ENCODE results near the gene LRRC63. TPM values are rescaled to one million over a fixed set of nuclear protein-coding genes. Genes with fewer than 3 reads are reported as not detected.

LRRC63 gene
- polyA plus RNA-seq, 1 of the 3 experiments (the other 2 are of a cell fraction) = 0.03 TPM

DNA sequence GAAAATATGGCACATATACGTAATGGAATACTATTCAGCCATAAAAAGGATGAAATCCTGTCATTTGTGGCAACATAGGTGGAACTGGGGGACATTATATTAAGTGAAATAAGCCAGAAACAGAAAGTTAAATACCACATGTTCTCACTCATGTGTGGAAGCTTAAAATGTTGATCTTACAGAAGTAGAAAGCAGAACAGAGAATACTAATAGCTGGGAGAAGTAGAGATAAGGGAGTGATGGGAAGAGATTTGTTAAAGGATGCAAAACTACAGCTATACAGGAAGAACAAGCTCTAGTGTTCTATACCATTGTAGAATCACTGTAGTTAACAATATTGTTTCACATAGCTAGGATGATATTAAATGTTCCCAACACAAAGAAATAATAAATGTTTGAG, 107.3 kb downstream of the LRRC63 start:
- no peaks in the 10 kb centered on the region for H3K9me3 ChIP-seq
- 31% methylated on average over 1 of the region's 1 CpG for WGBS (ENCODE audit: low lambda C conversion rate)
- CTCF ChIA-PET = no interaction called here

DNA sequence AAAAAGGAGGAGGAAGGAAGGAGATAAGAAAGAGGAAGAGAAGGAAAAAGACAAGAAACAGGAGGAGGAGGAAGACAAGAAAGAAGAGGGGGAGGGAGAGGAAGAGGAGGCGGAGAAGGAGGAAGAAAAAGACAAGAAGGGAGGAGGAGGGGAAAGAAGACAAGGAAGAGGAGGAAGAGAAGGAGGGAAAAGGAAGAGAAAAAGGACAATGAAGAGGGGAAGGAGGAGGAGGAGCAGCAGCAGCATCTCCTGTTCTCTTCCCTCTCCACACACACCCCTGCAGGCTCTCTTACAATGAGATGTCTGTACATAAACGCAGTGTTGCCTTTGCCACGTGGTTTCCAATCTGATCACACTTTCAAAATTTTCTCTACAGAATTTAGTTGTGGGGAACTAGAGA, 108.7 kb downstream of the LRRC63 start:
- Histone ChIP-seq H3K27me3 (ENCODE audit: insufficient read depth) (no peaks in the 10 kb centered on the region), H3K9ac (no peak overlapping the region), H3K27ac (ENCODE audit: low read depth in 2 of 2, low read length in 1 of 2) (no peak overlapping the region), H3K79me2 (ENCODE audit: insufficient read depth) (no peaks in the 10 kb centered on the region), H4K20me1 (ENCODE audit: insufficient read depth) (no peaks in the 10 kb centered on the region), H3K36me3 (replicated peaks in 1 of 2; ENCODE audit: control insufficient read depth in 1 of 2, insufficient read depth in 2 of 2, low read length in 1 of 2) (no peaks in the 10 kb centered on the region), H3K9me2 (no peaks in the 10 kb centered on the region), H3K9me3 (no peaks in the 10 kb centered on the region), H3F3A (replicated peaks; ENCODE audit: insufficient read depth) (no peaks in the 10 kb centered on the region), H3K4me1 (ENCODE audit: control insufficient read depth in 1 of 2, insufficient read depth in 2 of 2, low read depth in 1 of 2, low read length in 1 of 2) (no peaks in the 10 kb centered on the region), H3K4me2 (no peak overlapping the region), H3K4me3 (ENCODE audit: low read depth in 2 of 2, low read length in 1 of 2) (no peak overlapping the region), H2AFZ (ENCODE audit: low read depth) (no peak overlapping the region)
- no peak for DNase-seq
- no peak for TF ChIP-seq RAD21 (IDR thresholded peaks at IDR 0.05; ENCODE audit: low read length)
- WGBS (ENCODE audit: low lambda C conversion rate) = 64% methylated on average over 3 of the region's 3 CpGs
- ChIA-PET POLR2A (no interaction called here), CTCF (interaction anchor here (1.4 to 2.5 kb wide), 4 partner anchors 22 to 160 kb away, joined by 3 to 10 read pairs (median 8); no protein-coding TSS in a partner anchor)

More for the DNA sequence above, 107.3 kb downstream of the LRRC63 start:
- no peak for DNase-seq
- TF ChIP-seq YY1 (IDR thresholded peaks at IDR 0.05; ENCODE audit: low read depth) (no peak), TAF1 (IDR thresholded peaks at IDR 0.05; ENCODE audit: borderline replicate concordance, low read depth, low read length) (no peak), FOXJ3 (CRISPR knock-in tag; IDR thresholded peaks at IDR 0.05) (no peak), RAD21 (IDR thresholded peaks at IDR 0.05; ENCODE audit: low read length) (no peak), NFIC (IDR thresholded peaks at IDR 0.05; ENCODE audit: borderline replicate concordance) (no peak), CHD2 (IDR thresholded peaks at IDR 0.05; ENCODE audit: low read length, partially characterized antibody) (no peak), FOXM1 (IDR thresholded peaks at IDR 0.05; ENCODE audit: low read depth) (no peak)
- POLR2A ChIA-PET = no interaction called here
- H3F3A ChIP-seq (replicated peaks; ENCODE audit: insufficient read depth) = no peaks in the 10 kb centered on the region
- H3K36me3 ChIP-seq (replicated peaks in 1 of 2; ENCODE audit: control insufficient read depth in 1 of 2, insufficient read depth in 2 of 2, low read length in 1 of 2) = no peaks in the 10 kb centered on the region
- H2AFZ ChIP-seq (ENCODE audit: low read depth) = no peak overlapping the region
- no peaks in the 10 kb centered on the region for H3K9me2 ChIP-seq
- H3K79me2 ChIP-seq (ENCODE audit: insufficient read depth) = no peaks in the 10 kb centered on the region
- no peak overlapping the region for H3K27ac ChIP-seq (ENCODE audit: low read depth in 2 of 2, low read length in 1 of 2)
- H3K4me3 ChIP-seq (ENCODE audit: low read depth in 2 of 2, low read length in 1 of 2) = no peak overlapping the region
- no peaks in the 10 kb centered on the region for H3K27me3 ChIP-seq (ENCODE audit: insufficient read depth)
- H3K9ac ChIP-seq = no peak overlapping the region
- H3K4me1 ChIP-seq (ENCODE audit: control insufficient read depth in 1 of 2, insufficient read depth in 2 of 2, low read depth in 1 of 2, low read length in 1 of 2) = no peaks in the 10 kb centered on the region
- H3K4me2 ChIP-seq = no peak overlapping the region
- no peaks in the 10 kb centered on the region for H4K20me1 ChIP-seq (ENCODE audit: insufficient read depth)

DNA sequence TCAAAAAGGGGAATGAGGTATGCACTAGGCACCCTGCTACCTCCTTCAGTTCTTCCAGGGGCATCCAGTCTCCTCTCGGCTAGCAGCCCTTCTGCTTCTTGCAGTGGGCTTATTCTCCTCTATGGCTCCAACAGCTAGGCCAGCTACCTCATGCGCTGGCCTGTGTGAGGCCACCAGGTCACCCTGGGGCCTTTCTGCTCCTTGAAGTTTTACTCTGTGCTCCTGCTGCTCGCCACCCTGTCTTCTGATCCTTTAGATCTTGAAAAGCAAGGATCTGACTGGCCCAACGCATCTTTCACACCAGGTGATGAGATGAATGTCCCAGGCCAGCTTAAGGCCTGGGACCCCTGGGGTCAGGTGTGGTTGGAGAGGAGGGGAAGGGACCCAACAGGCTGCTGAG, 109.1 kb downstream of the LRRC63 start:
- no peaks in the 10 kb centered on the region for H4K20me1 ChIP-seq (ENCODE audit: insufficient read depth)
- WGBS (ENCODE audit: low lambda C conversion rate) = 77% methylated on average over 4 of the region's 4 CpGs
- CTCF ChIA-PET = interaction anchor here (0.8 to 2.5 kb wide), 12 partner anchors 11 to 238 kb away, joined by 3 to 10 read pairs (median 4); no protein-coding TSS in a partner anchor

More for the DNA sequence above, 109.1 kb downstream of the LRRC63 start:
- Histone ChIP-seq H3K4me2 (no peak overlapping the region), H3K79me2 (ENCODE audit: insufficient read depth) (no peaks in the 10 kb centered on the region), H3K27ac (ENCODE audit: low read depth in 2 of 2, low read length in 1 of 2) (no peak overlapping the region), H3K9me2 (no peaks in the 10 kb centered on the region), H3K27me3 (ENCODE audit: insufficient read depth) (no peaks in the 10 kb centered on the region), H3K36me3 (replicated peaks in 1 of 2; ENCODE audit: control insufficient read depth in 1 of 2, insufficient read depth in 2 of 2, low read length in 1 of 2) (no peaks in the 10 kb centered on the region), H3K9me3 (no peaks in the 10 kb centered on the region), H3K9ac (no peak overlapping the region), H3F3A (replicated peaks; ENCODE audit: insufficient read depth) (no peaks in the 10 kb centered on the region), H3K4me3 (ENCODE audit: low read depth in 2 of 2, low read length in 1 of 2) (no peak overlapping the region), H3K4me1 (ENCODE audit: control insufficient read depth in 1 of 2, insufficient read depth in 2 of 2, low read depth in 1 of 2, low read length in 1 of 2) (no peaks in the 10 kb centered on the region), H2AFZ (ENCODE audit: low read depth) (no peak overlapping the region)
- POLR2A ChIA-PET = no interaction called here
- TF ChIP-seq GABPA (IDR thresholded peaks at IDR 0.05; ENCODE audit: low read depth) (no peak), CHD2 (IDR thresholded peaks at IDR 0.05; ENCODE audit: low read length, partially characterized antibody) (no peak), FOXM1 (IDR thresholded peaks at IDR 0.05; ENCODE audit: low read depth) (no peak), MEF2A (IDR thresholded peaks at IDR 0.05; ENCODE audit: borderline replicate concordance, low read depth) (no peak), NFIC (IDR thresholded peaks at IDR 0.05; ENCODE audit: borderline replicate concordance) (no peak), POLR2AphosphoS5 (IDR thresholded peaks at IDR 0.05; ENCODE audit: low read depth, low read length) (no peak), NRF1 (IDR thresholded peaks at IDR 0.05; ENCODE audit: low read depth, low read length) (no peak), SIN3A (IDR thresholded peaks at IDR 0.05; ENCODE audit: borderline replicate concordance, low read depth, low read length) (no peak), RFX5 (IDR thresholded peaks at IDR 0.05; ENCODE audit: low read length) (no peak)
- TF ChIP-seq, protein P1, sequence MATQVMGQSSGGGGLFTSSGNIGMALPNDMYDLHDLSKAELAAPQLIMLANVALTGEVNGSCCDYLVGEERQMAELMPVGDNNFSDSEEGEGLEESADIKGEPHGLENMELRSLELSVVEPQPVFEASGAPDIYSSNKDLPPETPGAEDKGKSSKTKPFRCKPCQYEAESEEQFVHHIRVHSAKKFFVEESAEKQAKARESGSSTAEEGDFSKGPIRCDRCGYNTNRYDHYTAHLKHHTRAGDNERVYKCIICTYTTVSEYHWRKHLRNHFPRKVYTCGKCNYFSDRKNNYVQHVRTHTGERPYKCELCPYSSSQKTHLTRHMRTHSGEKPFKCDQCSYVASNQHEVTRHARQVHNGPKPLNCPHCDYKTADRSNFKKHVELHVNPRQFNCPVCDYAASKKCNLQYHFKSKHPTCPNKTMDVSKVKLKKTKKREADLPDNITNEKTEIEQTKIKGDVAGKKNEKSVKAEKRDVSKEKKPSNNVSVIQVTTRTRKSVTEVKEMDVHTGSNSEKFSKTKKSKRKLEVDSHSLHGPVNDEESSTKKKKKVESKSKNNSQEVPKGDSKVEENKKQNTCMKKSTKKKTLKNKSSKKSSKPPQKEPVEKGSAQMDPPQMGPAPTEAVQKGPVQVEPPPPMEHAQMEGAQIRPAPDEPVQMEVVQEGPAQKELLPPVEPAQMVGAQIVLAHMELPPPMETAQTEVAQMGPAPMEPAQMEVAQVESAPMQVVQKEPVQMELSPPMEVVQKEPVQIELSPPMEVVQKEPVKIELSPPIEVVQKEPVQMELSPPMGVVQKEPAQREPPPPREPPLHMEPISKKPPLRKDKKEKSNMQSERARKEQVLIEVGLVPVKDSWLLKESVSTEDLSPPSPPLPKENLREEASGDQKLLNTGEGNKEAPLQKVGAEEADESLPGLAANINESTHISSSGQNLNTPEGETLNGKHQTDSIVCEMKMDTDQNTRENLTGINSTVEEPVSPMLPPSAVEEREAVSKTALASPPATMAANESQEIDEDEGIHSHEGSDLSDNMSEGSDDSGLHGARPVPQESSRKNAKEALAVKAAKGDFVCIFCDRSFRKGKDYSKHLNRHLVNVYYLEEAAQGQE (IDR thresholded peaks at IDR 0.05; ENCODE audit: low read depth, low read length) = no peak
- TF ChIP-seq, protein P2, sequence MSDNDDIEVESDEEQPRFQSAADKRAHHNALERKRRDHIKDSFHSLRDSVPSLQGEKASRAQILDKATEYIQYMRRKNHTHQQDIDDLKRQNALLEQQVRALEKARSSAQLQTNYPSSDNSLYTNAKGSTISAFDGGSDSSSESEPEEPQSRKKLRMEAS (IDR thresholded peaks at IDR 0.05; ENCODE audit: low read depth) = no peak
- no peak for DNase-seq
